Measurements from ENCODE around the gene KCTD10.

The KCTD10 gene

DNA sequence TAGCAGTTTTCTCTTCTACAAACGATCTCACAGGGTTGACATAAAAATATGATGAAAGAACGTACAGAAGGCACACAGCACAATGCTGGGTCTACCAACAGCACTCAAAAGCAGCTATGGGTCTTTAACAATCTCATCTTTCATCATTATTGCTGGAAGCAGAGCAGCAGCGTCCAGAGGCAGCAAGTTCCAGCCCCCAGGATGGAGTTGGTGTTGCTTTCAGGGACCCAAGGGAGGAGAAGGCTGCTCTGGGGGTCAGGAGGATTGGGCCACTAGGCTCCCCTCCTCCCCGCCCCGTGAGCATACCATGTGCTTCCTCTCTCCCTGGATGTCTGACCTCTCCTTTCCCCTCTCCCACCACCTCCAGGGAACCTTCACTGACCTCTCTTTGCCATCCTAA, 13.3 kb downstream of the KCTD10 start:
- H4K20me1 ChIP-seq (ENCODE audit: insufficient read depth, low read length) = no peaks in the 10 kb centered on the region
- H3K4me1 ChIP-seq (ENCODE audit: insufficient read depth, low read length, severe bottlenecking) = peaks cover 12% of the 10 kb centered on the region
- H3K27me3 ChIP-seq (ENCODE audit: insufficient read depth, low read length) = no peaks in the 10 kb centered on the region
- no peaks in the 10 kb centered on the region for H3K79me2 ChIP-seq (ENCODE audit: insufficient read depth, low read length)
- TF ChIP-seq, protein P1, sequence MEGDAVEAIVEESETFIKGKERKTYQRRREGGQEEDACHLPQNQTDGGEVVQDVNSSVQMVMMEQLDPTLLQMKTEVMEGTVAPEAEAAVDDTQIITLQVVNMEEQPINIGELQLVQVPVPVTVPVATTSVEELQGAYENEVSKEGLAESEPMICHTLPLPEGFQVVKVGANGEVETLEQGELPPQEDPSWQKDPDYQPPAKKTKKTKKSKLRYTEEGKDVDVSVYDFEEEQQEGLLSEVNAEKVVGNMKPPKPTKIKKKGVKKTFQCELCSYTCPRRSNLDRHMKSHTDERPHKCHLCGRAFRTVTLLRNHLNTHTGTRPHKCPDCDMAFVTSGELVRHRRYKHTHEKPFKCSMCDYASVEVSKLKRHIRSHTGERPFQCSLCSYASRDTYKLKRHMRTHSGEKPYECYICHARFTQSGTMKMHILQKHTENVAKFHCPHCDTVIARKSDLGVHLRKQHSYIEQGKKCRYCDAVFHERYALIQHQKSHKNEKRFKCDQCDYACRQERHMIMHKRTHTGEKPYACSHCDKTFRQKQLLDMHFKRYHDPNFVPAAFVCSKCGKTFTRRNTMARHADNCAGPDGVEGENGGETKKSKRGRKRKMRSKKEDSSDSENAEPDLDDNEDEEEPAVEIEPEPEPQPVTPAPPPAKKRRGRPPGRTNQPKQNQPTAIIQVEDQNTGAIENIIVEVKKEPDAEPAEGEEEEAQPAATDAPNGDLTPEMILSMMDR (IDR thresholded peaks at IDR 0.05; ENCODE audit: low read length) = no peak
- TF ChIP-seq EZH2 (IDR thresholded peaks at IDR 0.05; ENCODE audit: borderline replicate concordance, low read length) = no peak
- no peak overlapping the region for H3K4me3 ChIP-seq (ENCODE audit: low read depth, low read length, poor library complexity, severe bottlenecking)
- no peak overlapping the region for H2AFZ ChIP-seq (ENCODE audit: low read length)
- no peak overlapping the region for H3K9ac ChIP-seq (ENCODE audit: low read length)
- no peak overlapping the region for H3K27ac ChIP-seq (ENCODE audit: low read depth, low read length, poor library complexity, severe bottlenecking)
- H3K9me2 ChIP-seq (ENCODE audit: low read depth, low read length) = no peaks in the 10 kb centered on the region
- H3K9me3 ChIP-seq (ENCODE audit: low read length) = no peaks in the 10 kb centered on the region
- no peak overlapping the region for H3K4me2 ChIP-seq (ENCODE audit: low read length)
- 0 out of 2 replicates have a peak, but pooled peaks cover 9% of the 10 kb centered on the region for H3K36me3 ChIP-seq (ENCODE audit: insufficient read depth, low read length)
- H3F3A ChIP-seq (ENCODE audit: insufficient read depth, low read length) = no peaks in the 10 kb centered on the region

DNA sequence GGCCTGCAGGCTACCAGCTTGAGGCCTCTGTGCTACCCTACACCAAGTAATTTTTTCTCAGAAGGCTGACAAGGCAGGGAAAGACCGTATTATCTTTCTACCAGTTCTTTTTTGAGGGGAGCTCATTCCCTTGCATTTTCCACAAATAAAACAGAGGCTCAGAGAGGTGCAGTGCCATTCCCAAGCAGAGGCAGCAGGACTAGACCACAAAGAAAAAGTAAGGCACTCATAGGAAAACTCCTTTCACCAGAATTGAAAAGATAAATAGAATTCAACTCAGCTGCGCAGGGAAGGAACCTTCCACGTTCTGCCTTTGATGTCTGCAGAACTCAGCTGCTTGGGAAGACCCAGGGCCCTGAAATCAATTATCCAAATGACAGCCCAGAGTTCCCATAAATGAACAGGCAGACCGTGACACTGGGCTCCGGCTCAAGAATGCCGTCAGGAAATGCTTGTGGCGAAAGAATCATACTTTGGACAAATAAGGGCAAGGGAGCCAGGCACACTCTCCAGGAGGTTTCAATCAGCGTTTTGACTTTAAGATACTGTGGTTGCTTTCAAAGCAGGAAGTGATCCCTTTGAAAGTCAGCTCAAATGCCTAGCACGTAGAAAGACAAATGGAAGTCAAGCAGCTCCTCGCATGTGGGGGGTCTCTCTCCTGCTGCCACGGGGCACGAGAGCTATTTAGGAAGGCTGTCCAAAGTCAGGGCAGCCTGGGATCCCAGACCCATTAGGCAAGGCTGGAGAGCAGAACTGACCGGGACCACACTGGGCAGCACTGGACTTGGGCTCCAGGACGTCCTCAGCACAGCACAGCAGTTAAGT, 14.0 kb downstream of the KCTD10 start:
- Histone ChIP-seq H3K9me2 (ENCODE audit: low read depth, low read length) (no peaks in the 10 kb centered on the region), H3K9ac (ENCODE audit: low read length) (no peak overlapping the region), H3F3A (ENCODE audit: insufficient read depth, low read length) (no peaks in the 10 kb centered on the region), H4K20me1 (ENCODE audit: insufficient read depth, low read length) (no peaks in the 10 kb centered on the region), H3K4me2 (ENCODE audit: low read length) (no peak overlapping the region), H3K27me3 (ENCODE audit: insufficient read depth, low read length) (no peaks in the 10 kb centered on the region), H2AFZ (ENCODE audit: low read length) (no peak overlapping the region), H3K4me1 (ENCODE audit: insufficient read depth, low read length, severe bottlenecking) (peaks cover 12% of the 10 kb centered on the region), H3K9me3 (ENCODE audit: low read length) (no peaks in the 10 kb centered on the region), H3K36me3 (ENCODE audit: insufficient read depth, low read length) (0 out of 2 replicates have a peak, but pooled peaks cover 9% of the 10 kb centered on the region), H3K79me2 (ENCODE audit: insufficient read depth, low read length) (no peaks in the 10 kb centered on the region), H3K27ac (ENCODE audit: low read depth, low read length, poor library complexity, severe bottlenecking) (no peak overlapping the region), H3K4me3 (ENCODE audit: low read depth, low read length, poor library complexity, severe bottlenecking) (no peak overlapping the region)
- no peak for TF ChIP-seq EZH2 (IDR thresholded peaks at IDR 0.05; ENCODE audit: borderline replicate concordance, low read length)
- TF ChIP-seq, protein P1 (IDR thresholded peaks at IDR 0.05; ENCODE audit: low read length) = no peak

- Histone ChIP-seq H2AFZ (ENCODE audit: low read length) (no peak overlapping the region), H3K9me3 (ENCODE audit: low read length) (no peaks in the 10 kb centered on the region), H3K9me2 (ENCODE audit: low read depth, low read length) (no peaks in the 10 kb centered on the region), H3K4me3 (ENCODE audit: low read depth, low read length, poor library complexity, severe bottlenecking) (no peak overlapping the region), H3K27ac (ENCODE audit: low read depth, low read length, poor library complexity, severe bottlenecking) (no peak overlapping the region), H3K9ac (ENCODE audit: low read length) (no peak overlapping the region), H3K4me2 (ENCODE audit: low read length) (no peak overlapping the region), H3K79me2 (ENCODE audit: insufficient read depth, low read length) (no peaks in the 10 kb centered on the region), H3K4me1 (ENCODE audit: insufficient read depth, low read length, severe bottlenecking) (peaks cover 12% of the 10 kb centered on the region), H3K36me3 (ENCODE audit: insufficient read depth, low read length) (peaks cover 11% of the 10 kb centered on the region; the same call in 1 of the 2 replicates), H3K27me3 (ENCODE audit: insufficient read depth, low read length) (no peaks in the 10 kb centered on the region), H4K20me1 (ENCODE audit: insufficient read depth, low read length) (no peaks in the 10 kb centered on the region), H3F3A (ENCODE audit: insufficient read depth, low read length) (no peaks in the 10 kb centered on the region)
- TF ChIP-seq, protein P1 (IDR thresholded peaks at IDR 0.05; ENCODE audit: low read length) = no peak
- no peak for TF ChIP-seq EZH2 (IDR thresholded peaks at IDR 0.05; ENCODE audit: borderline replicate concordance, low read length)
Observed at GRCh38 chr12:109461846-109462756, 15.0 kb downstream of the KCTD10 start.

All from OCI-LY1 (cell line).